Activated naive CD8-positive, alpha-beta T cell treated with anti-CD3 and anti-CD28 coated beads, Interleukin-2, amount 50 U/mL, for 24 hours (primary cell): ENCODE results near the gene S100A7.
A peak's percentile ranks its signal among the peaks of the same experiment; 100 is the strongest.

Experiments
- ATAC-seq: fragments of 150-1000 bp; cut with Tn5 transposase; one replicate; pipeline ENCODE4 v1.10.0; 2021
- DNase-seq: peaks from one replicate; pipeline ENCODE4 v3.0.0; 2021
- H3K27ac Mint-ChIP-seq: one replicate; pipeline ENCODE4 v1.8.0; 2021; ENCODE audit warnings: mild to moderate bottlenecking, mixed read lengths
- H3K27me3 Mint-ChIP-seq: one replicate; pipeline ENCODE4 v1.8.0; 2021; ENCODE audit warnings: mixed read lengths
- H3K36me3 Mint-ChIP-seq: one replicate; pipeline ENCODE4 v1.8.0; 2021; ENCODE audit warnings: low read depth, mixed read lengths
- H3K4me1 Mint-ChIP-seq: one replicate; pipeline ENCODE4 v1.8.0; 2021; ENCODE audit warnings: mixed read lengths
- H3K4me3 Mint-ChIP-seq: one replicate; pipeline ENCODE4 v1.8.0; 2021; ENCODE audit warnings: mild to moderate bottlenecking, moderate library complexity, mixed read lengths
- H3K9me3 Mint-ChIP-seq: one replicate; pipeline ENCODE4 v1.8.0; 2021; ENCODE audit warnings: mixed read lengths

Gene S100A7

GRCh38 chr1:153460551-153460950 lies at the start of gene S100A7:
Gene S100A7 (minus strand): TSS chr1:153460651. CDS start chr1:153459013, 1,638 bp downstream.
- H3K4me3 Mint-ChIP-seq = no peak within 1 kb of the TSS
- no peak for ATAC-seq
- H3K36me3 Mint-ChIP-seq = no peaks in the 10 kb centered on the region
- no peak within 1 kb of the TSS for H3K27ac Mint-ChIP-seq
- peaks cover 25% of the 10 kb centered on the region for H3K27me3 Mint-ChIP-seq
- DNase-seq = no peak
- no peaks in the 10 kb centered on the region for H3K4me1 Mint-ChIP-seq
- H3K9me3 Mint-ChIP-seq = no peaks in the 10 kb centered on the region

- H3K9me3 Mint-ChIP-seq = no peaks in the 10 kb centered on the region
- ATAC-seq = peak; percentile 46
- H3K4me1 Mint-ChIP-seq = peaks cover 16% of the 10 kb centered on the region
- no peak overlapping the region for H3K27ac Mint-ChIP-seq
- H3K4me3 Mint-ChIP-seq = no peak overlapping the region
- peak; percentile 80 for DNase-seq
- no peaks in the 10 kb centered on the region for H3K36me3 Mint-ChIP-seq
- peaks cover 1% of the 10 kb centered on the region for H3K27me3 Mint-ChIP-seq
Measured at GRCh38 chr1:153509729-153510354, 49.4 kb upstream of the S100A7 start.

GRCh38 chr1:153509036-153509435 lies 48.6 kb upstream of the S100A7 start:
- H3K36me3 Mint-ChIP-seq = no peaks in the 10 kb centered on the region
- no peak overlapping the region for H3K4me3 Mint-ChIP-seq
- H3K27me3 Mint-ChIP-seq = peaks cover 1% of the 10 kb centered on the region
- DNase-seq (no peak), ATAC-seq (no peak)
- no peak overlapping the region for H3K27ac Mint-ChIP-seq
- H3K4me1 Mint-ChIP-seq = peaks cover 19% of the 10 kb centered on the region
- no peaks in the 10 kb centered on the region for H3K9me3 Mint-ChIP-seq

GRCh38 chr1:153507926-153508583 lies 47.6 kb upstream of the S100A7 start:
- no peaks in the 10 kb centered on the region for H3K9me3 Mint-ChIP-seq
- peaks cover 18% of the 10 kb centered on the region for H3K4me1 Mint-ChIP-seq
- ATAC-seq (no peak), DNase-seq (no peak)
- H3K4me3 Mint-ChIP-seq = no peak overlapping the region
- H3K27me3 Mint-ChIP-seq = peaks cover 1% of the 10 kb centered on the region
- no peak overlapping the region for H3K27ac Mint-ChIP-seq
- H3K36me3 Mint-ChIP-seq = no peaks in the 10 kb centered on the region

- peaks cover under 1% of the 10 kb centered on the region for H3K27me3 Mint-ChIP-seq
- H3K4me1 Mint-ChIP-seq = peaks cover 17% of the 10 kb centered on the region
- H3K27ac Mint-ChIP-seq = no peak overlapping the region
- ATAC-seq (no peak), DNase-seq (no peak)
- H3K9me3 Mint-ChIP-seq = no peaks in the 10 kb centered on the region
- no peaks in the 10 kb centered on the region for H3K36me3 Mint-ChIP-seq
- H3K4me3 Mint-ChIP-seq = no peak overlapping the region
Measured at GRCh38 chr1:153506831-153507413, 46.5 kb upstream of the S100A7 start.

GRCh38 chr1:153506386-153506785 lies 45.9 kb upstream of the S100A7 start:
- no peak for DNase-seq
- Mint-ChIP-seq H3K4me3 (no peak overlapping the region), H3K27me3 (no peaks in the 10 kb centered on the region), H3K36me3 (no peaks in the 10 kb centered on the region), H3K9me3 (no peaks in the 10 kb centered on the region), H3K4me1 (peaks cover 13% of the 10 kb centered on the region), H3K27ac (peak overlapping the region; percentile 41)
- ATAC-seq = no peak

GRCh38 chr1:153505576-153505975 lies 45.1 kb upstream of the S100A7 start:
- peaks cover 3% of the 10 kb centered on the region for H3K27me3 Mint-ChIP-seq
- H3K4me3 Mint-ChIP-seq = no peak overlapping the region
- no peaks in the 10 kb centered on the region for H3K9me3 Mint-ChIP-seq

GRCh38 chr1:153503766-153504165 lies 43.3 kb upstream of the S100A7 start:
- peaks cover 15% of the 10 kb centered on the region for H3K27me3 Mint-ChIP-seq
- H3K4me3 Mint-ChIP-seq = no peak overlapping the region
- ATAC-seq = no peak
- DNase-seq = no peak
- H3K36me3 Mint-ChIP-seq = no peaks in the 10 kb centered on the region
- peaks cover 5% of the 10 kb centered on the region for H3K4me1 Mint-ChIP-seq
- no peaks in the 10 kb centered on the region for H3K9me3 Mint-ChIP-seq
- no peak overlapping the region for H3K27ac Mint-ChIP-seq

More at GRCh38 chr1:153505576-153505975, 45.1 kb upstream of the S100A7 start:
- no peak overlapping the region for H3K27ac Mint-ChIP-seq
- no peaks in the 10 kb centered on the region for H3K36me3 Mint-ChIP-seq
- ATAC-seq = no peak
- H3K4me1 Mint-ChIP-seq = peaks cover 5% of the 10 kb centered on the region
- DNase-seq = no peak

- DNase-seq (no peak), ATAC-seq (no peak)
- Mint-ChIP-seq H3K27ac (no peak overlapping the region), H3K4me1 (no peaks in the 10 kb centered on the region), H3K27me3 (peaks cover 30% of the 10 kb centered on the region), H3K9me3 (no peaks in the 10 kb centered on the region), H3K4me3 (no peak overlapping the region), H3K36me3 (no peaks in the 10 kb centered on the region)
Measured at GRCh38 chr1:153498746-153499145, 38.3 kb upstream of the S100A7 start.

GRCh38 chr1:153495536-153495935 lies 35.1 kb upstream of the S100A7 start:
- DNase-seq (no peak), ATAC-seq (no peak)
- Mint-ChIP-seq H3K4me1 (no peaks in the 10 kb centered on the region), H3K27me3 (peaks cover 27% of the 10 kb centered on the region), H3K27ac (no peak overlapping the region), H3K4me3 (no peak overlapping the region), H3K9me3 (no peaks in the 10 kb centered on the region), H3K36me3 (no peaks in the 10 kb centered on the region)

- peaks cover 22% of the 10 kb centered on the region for H3K27me3 Mint-ChIP-seq
- no peak overlapping the region for H3K4me3 Mint-ChIP-seq
- H3K27ac Mint-ChIP-seq = no peak overlapping the region
- no peaks in the 10 kb centered on the region for H3K4me1 Mint-ChIP-seq
- peak; percentile 52 for ATAC-seq
- peak; percentile 87 for DNase-seq
- H3K36me3 Mint-ChIP-seq = no peaks in the 10 kb centered on the region
- H3K9me3 Mint-ChIP-seq = no peaks in the 10 kb centered on the region
Measured at GRCh38 chr1:153494976-153495535, 34.6 kb upstream of the S100A7 start.

GRCh38 chr1:153493343-153493960 lies 33.0 kb upstream of the S100A7 start:
- ATAC-seq (no peak), DNase-seq (no peak)
- Mint-ChIP-seq H3K4me3 (no peak overlapping the region), H3K4me1 (no peaks in the 10 kb centered on the region), H3K27me3 (peaks cover 15% of the 10 kb centered on the region), H3K9me3 (no peaks in the 10 kb centered on the region), H3K36me3 (no peaks in the 10 kb centered on the region), H3K27ac (no peak overlapping the region)

- no peak overlapping the region for H3K4me3 Mint-ChIP-seq
- no peaks in the 10 kb centered on the region for H3K9me3 Mint-ChIP-seq
- H3K36me3 Mint-ChIP-seq = no peaks in the 10 kb centered on the region
- no peaks in the 10 kb centered on the region for H3K4me1 Mint-ChIP-seq
- peak; percentile 45 for ATAC-seq
- peaks cover 9% of the 10 kb centered on the region for H3K27me3 Mint-ChIP-seq
- H3K27ac Mint-ChIP-seq = no peak overlapping the region
- DNase-seq = no peak
Measured at GRCh38 chr1:153490272-153491051, 30.0 kb upstream of the S100A7 start.

GRCh38 chr1:153488731-153489130 lies 28.3 kb upstream of the S100A7 start:
- H3K27me3 Mint-ChIP-seq = peaks cover 17% of the 10 kb centered on the region
- DNase-seq (no peak), ATAC-seq (no peak)
- H3K27ac Mint-ChIP-seq = no peak overlapping the region
- H3K36me3 Mint-ChIP-seq = no peaks in the 10 kb centered on the region
- H3K4me1 Mint-ChIP-seq = no peaks in the 10 kb centered on the region
- H3K9me3 Mint-ChIP-seq = no peaks in the 10 kb centered on the region
- no peak overlapping the region for H3K4me3 Mint-ChIP-seq
